K562 (cell line): ENCODE results near the gene ZNF326. TPM values are rescaled to one million over a fixed set of nuclear protein-coding genes. Genes with fewer than 3 reads are reported as not detected.

ENCODE experiments used
- ATAC-seq: fragments of 200-7000 bp; cut with Tn5 transposase; 3 replicates; pipeline ENCODE4 v1.9.1; 2020; ENCODE audit warnings: moderate library complexity
- BruUV-seq: library from RNA; stranded (reverse); fragments of 400-500 nt; replicated peaks from 2 replicates; lab custom pipeline; 2021; lab: Mats Ljungman, UMichigan
- CTCF ChIA-PET: fragments of 300-600 bp; formaldehyde crosslinking; extraction: SDS; loops from one replicate; lab custom pipeline; 2021; ENCODE audit warnings: low intra/inter-chr PET ratio; lab: Yijun Ruan, JAX
- POLR2A ChIA-PET: fragments of 300-600, 350-650 bp; sonication (Branson Sonifier 250); formaldehyde crosslinking; extraction: SDS; loops from one replicate; lab custom pipeline; 2021; ENCODE audit warnings: antibody characterized with exemption, inconsistent platforms; lab: Yijun Ruan, JAX
- DNase-seq, 4 experiments: peaks; one replicate each; pipeline versions ENCODE4 v3.0.0 to v3.0.0-alpha.2; 2011 to 2018; ENCODE audit warnings: low spot score in 3 of 4, mixed read lengths in 3 of 4; ENCODE audit errors: extremely low read depth in 1 of 4
- FAIRE-seq: peaks from 2 replicates; lab custom pipeline; 2011; peaks lifted over from hg19 to GRCh38; lab: Jason Lieb, UNC
- H2AFZ ChIP-seq: 2 replicates; pipeline ENCODE4 v1.6.0; 2011; ENCODE audit warnings: low read depth, low read length, control low read depth, inconsistent platforms
- H3K27ac ChIP-seq: fragments of 200-600 bp; 3 replicates; pipeline ENCODE4 v1.8.0; 2011; ENCODE audit warnings: low read depth, mild to moderate bottlenecking, control low read depth, inconsistent platforms, low read length, moderate library complexity, mixed read lengths; ENCODE audit errors: extremely low read depth
- H3K27me3 ChIP-seq, 2 experiments: fragments of 300-600 bp in 1 of 2; 2 replicates in 1 of 2; 3 replicates in 1 of 2; pipeline versions ENCODE4 v1.6.0 to v1.8.0; 2011; ENCODE audit warnings: inconsistent platforms in 2 of 2, low read length in 2 of 2, mild to moderate bottlenecking in 1 of 2, mixed read lengths in 1 of 2, moderate library complexity in 1 of 2; ENCODE audit not compliant: control insufficient read depth in 2 of 2, insufficient read depth in 2 of 2
- H3K36me3 ChIP-seq: fragments of 300-600 bp; 3 replicates; pipeline ENCODE4 v1.8.0; 2011; ENCODE audit warnings: mild to moderate bottlenecking, low read length, inconsistent platforms; ENCODE audit not compliant: control insufficient read depth, insufficient read depth
- H3K4me1 ChIP-seq, 2 experiments: fragments of 200-600 bp in 1 of 2; replicated peaks in 1 of 2; 2 replicates in 1 of 2; 3 replicates in 1 of 2; pipeline versions ENCODE4 v1.5.1 to v1.8.0; 2011; ENCODE audit warnings: inconsistent platforms in 2 of 2, low read length in 2 of 2, mild to moderate bottlenecking in 1 of 2, mixed read lengths in 1 of 2, moderate library complexity in 1 of 2; ENCODE audit not compliant: control insufficient read depth in 2 of 2, insufficient read depth in 2 of 2
- H3K4me2 ChIP-seq: 2 replicates; pipeline ENCODE4 v1.6.1; 2011; ENCODE audit warnings: low read length, control low read depth, inconsistent platforms, mixed read lengths; ENCODE audit not compliant: insufficient read depth
- H3K4me3 ChIP-seq: fragments of 200-600 bp; sonication (generic), shearing (Covaris generic); 2 replicates; pipeline ENCODE4 v1.5.1; 2016; ENCODE audit warnings: control low read depth, inconsistent platforms
- H3K79me2 ChIP-seq: fragments of 200-600 bp; 3 replicates; pipeline ENCODE4 v1.8.0; 2011; ENCODE audit warnings: low read length, inconsistent platforms; ENCODE audit not compliant: control insufficient read depth, insufficient read depth
- H3K9ac ChIP-seq, 2 experiments: 2 replicates each; pipeline versions ENCODE4 v1.6.0 to v1.6.1; 2011; ENCODE audit warnings: low read depth in 2 of 2, low read length in 2 of 2, control low read depth in 1 of 2, inconsistent platforms in 1 of 2, mild to moderate bottlenecking in 1 of 2, mixed read lengths in 1 of 2; ENCODE audit not compliant: insufficient read depth in 1 of 2
- H3K9me1 ChIP-seq: one replicate; pipeline ENCODE4 v1.6.0; 2011; ENCODE audit warnings: inconsistent platforms, mild to moderate bottlenecking, low read length, moderate library complexity; ENCODE audit not compliant: control insufficient read depth, insufficient read depth
- H3K9me3 ChIP-seq: replicated peaks from 2 replicates; pipeline ENCODE4 v1.5.1; 2011; ENCODE audit warnings: low read depth, low read length, inconsistent platforms; ENCODE audit not compliant: control insufficient read depth, insufficient read depth
- H4K20me1 ChIP-seq: replicated peaks from 2 replicates; pipeline ENCODE4 v1.6.1; 2011; ENCODE audit warnings: low read length, inconsistent platforms, mixed read lengths; ENCODE audit not compliant: control insufficient read depth, insufficient read depth
- RFX1 ChIP-seq: fragments of 450-650 bp; IDR thresholded peaks from 2 replicates; pipeline ENCODE4 v1.6.1; 2016; ENCODE audit warnings: mild to moderate bottlenecking, moderate library complexity
- TRIM24 ChIP-seq, 2 experiments: fragments of 450-650 bp; IDR thresholded peaks; 2 replicates each; pipeline ENCODE4 v1.6.1; 2016
- ZNF511 ChIP-seq: sonication (generic); formaldehyde crosslinking; IDR thresholded peaks from 2 replicates; pipeline ENCODE4 v1.8.0; 2022; ENCODE audit warnings: mild to moderate bottlenecking, missing genetic modification reagents
- WGBS: fragments of 100-300 bp; shearing (Covaris generic); methylation state at CpG from one replicate; pipeline ENCODE4 v1.1.6; 2016; ENCODE audit warnings: low coverage, mixed read lengths; ENCODE audit not compliant: insufficient coverage; ENCODE audit errors: missing lambda C conversion rate; 5-methylcytosine and 5-hydroxymethylcytosine counted together
- in situ Hi-C: fragments of 300-500 bp; cut with MboI; formaldehyde crosslinking; loops from 4 replicates; pipeline ENCODE4 v1.15.0; 2018; ENCODE audit warnings: inconsistent platforms, mixed read lengths
- intact Hi-C: fragments of 100-400 bp; cut with micrococcal nuclease; formaldehyde crosslinking; loops from 2 replicates; pipeline ENCODE4 v1.14.2; 2022
- polyA plus RNA-seq, 8 experiments: library from polyadenylated mRNA; depleted of rRNA in 4 of 8; stranded (reverse) in 5 of 8; unstranded in 3 of 8; fragments of >200 nt; fragmentation: Nextera tagmentation in 2 of 8; fragmentation: Illumina TruSeq in 1 of 8; extraction: Ambion mirVana in 2 of 8; extraction: Trizol in 1 of 8; gene quantifications; 2 replicates each; pipeline versions ENCODE4 v1.2.1 to v1.2.3, GENCODE V29; 2011 to 2014; ENCODE audit warnings: inconsistent platforms in 1 of 8, missing spikeins in 1 of 8
- total RNA-seq, 7 experiments: library from RNA; depleted of rRNA in 6 of 7; stranded (reverse); fragments of >200 nt in 6 of 7; fragmentation: Illumina TruSeq in 2 of 7; extraction: Trizol in 2 of 7; gene quantifications; 2 replicates each; pipeline versions ENCODE4 v1.2.1 to v1.2.3, GENCODE V29; 2011 to 2021; ENCODE audit warnings: low replicate concordance in 1 of 7

The ZNF326 gene
- total and polyA plus RNA-seq, 9 of the 15 experiments (the other 6 are each of a cell fraction or from before 2014, with no cell fraction given) = 7.2 to 33.2 (median 20.1) TPM

- no peaks in the 10 kb centered on the region for H4K20me1 ChIP-seq
- H3K4me3 ChIP-seq = no peak overlapping the region
- H3K4me1 ChIP-seq = peaks cover 4 to 17% of the 10 kb centered on the region in 2 experiments; a peak in 3 of 5 replicates
- no peak for TF ChIP-seq TRIM24 (IDR thresholded peaks at IDR 0.05)
- TF ChIP-seq RFX1 = peak; percentile 21; the same call in 1 of the 2 replicates
- H3K9ac ChIP-seq = no peak overlapping the region
- ChIA-PET CTCF (no interaction called here), POLR2A (interaction anchor here (0.6 kb wide), 1 partner anchor 219 kb away, joined by 4 read pairs; no protein-coding TSS in a partner anchor)
- no peaks in the 10 kb centered on the region for H3K79me2 ChIP-seq
- in situ Hi-C loops (no loop called here), intact Hi-C loops (no loop called here)
- no peaks in the 10 kb centered on the region for H3K36me3 ChIP-seq
- FAIRE-seq = no peak
- no peak overlapping the region for H3K27ac ChIP-seq
- no peak for DNase-seq
- H3K9me3 ChIP-seq = no peaks in the 10 kb centered on the region
- no peak for ATAC-seq
- WGBS = 69% methylated on average over 2 of the region's 2 CpGs
- no peak overlapping the region for H2AFZ ChIP-seq
- BruUV-seq = no TSS peak
- H3K27me3 ChIP-seq = no peaks in the 10 kb centered on the region
- H3K4me2 ChIP-seq = no peak overlapping the region
- H3K9me1 ChIP-seq = no peaks in the 10 kb centered on the region
Observed at GRCh38 chr1:89959719-89960118, 35.2 kb upstream of the ZNF326 start.

- Histone ChIP-seq H4K20me1 (no peaks in the 10 kb centered on the region), H3K4me1 (peaks cover under 1 to 5% of the 10 kb centered on the region in 2 experiments; a peak in 2 of 5 replicates), H2AFZ (no peak overlapping the region), H3K4me3 (no peak overlapping the region), H3K9me3 (no peaks in the 10 kb centered on the region), H3K4me2 (no peak overlapping the region), H3K27ac (no peak overlapping the region), H3K9ac (no peak overlapping the region), H3K36me3 (no peaks in the 10 kb centered on the region), H3K79me2 (no peaks in the 10 kb centered on the region), H3K9me1 (no peaks in the 10 kb centered on the region), H3K27me3 (no peaks in the 10 kb centered on the region)
- ChIA-PET CTCF (interaction anchor here (0.6 kb wide), 1 partner anchor 85 kb away, joined by 3 read pairs; no protein-coding TSS in a partner anchor), POLR2A (interaction anchor here (0.6 to 1.5 kb wide), 3 partner anchors 9 to 1068 kb away, joined by 3 to 5 read pairs (median 3); no protein-coding TSS in a partner anchor)
- FAIRE-seq = no peak
- DNase-seq = no peak
- ATAC-seq = no peak
- no peak for TF ChIP-seq ZNF511 (CRISPR knock-in tag)
- intact Hi-C loops (no loop called here), in situ Hi-C loops (no loop called here)
- no TSS peak for BruUV-seq
- WGBS = 58% methylated on average over 6 of the region's 6 CpGs
Observed at GRCh38 chr1:89962024-89962741, 32.7 kb upstream of the ZNF326 start.
